HTR-8/SVneo (cell line): Measurements from ENCODE around the gene PSME2.

Experiments
- DNase-seq: peaks from one replicate; pipeline ENCODE4 v3.0.0; 2011; ENCODE audit warnings: low spot score, mixed read lengths; ENCODE audit not compliant: insufficient read length
- FAIRE-seq: peaks from 2 replicates; lab custom pipeline; 2011; peaks lifted over from hg19 to GRCh38; lab: Jason Lieb, UNC

Gene PSME2

DNA sequence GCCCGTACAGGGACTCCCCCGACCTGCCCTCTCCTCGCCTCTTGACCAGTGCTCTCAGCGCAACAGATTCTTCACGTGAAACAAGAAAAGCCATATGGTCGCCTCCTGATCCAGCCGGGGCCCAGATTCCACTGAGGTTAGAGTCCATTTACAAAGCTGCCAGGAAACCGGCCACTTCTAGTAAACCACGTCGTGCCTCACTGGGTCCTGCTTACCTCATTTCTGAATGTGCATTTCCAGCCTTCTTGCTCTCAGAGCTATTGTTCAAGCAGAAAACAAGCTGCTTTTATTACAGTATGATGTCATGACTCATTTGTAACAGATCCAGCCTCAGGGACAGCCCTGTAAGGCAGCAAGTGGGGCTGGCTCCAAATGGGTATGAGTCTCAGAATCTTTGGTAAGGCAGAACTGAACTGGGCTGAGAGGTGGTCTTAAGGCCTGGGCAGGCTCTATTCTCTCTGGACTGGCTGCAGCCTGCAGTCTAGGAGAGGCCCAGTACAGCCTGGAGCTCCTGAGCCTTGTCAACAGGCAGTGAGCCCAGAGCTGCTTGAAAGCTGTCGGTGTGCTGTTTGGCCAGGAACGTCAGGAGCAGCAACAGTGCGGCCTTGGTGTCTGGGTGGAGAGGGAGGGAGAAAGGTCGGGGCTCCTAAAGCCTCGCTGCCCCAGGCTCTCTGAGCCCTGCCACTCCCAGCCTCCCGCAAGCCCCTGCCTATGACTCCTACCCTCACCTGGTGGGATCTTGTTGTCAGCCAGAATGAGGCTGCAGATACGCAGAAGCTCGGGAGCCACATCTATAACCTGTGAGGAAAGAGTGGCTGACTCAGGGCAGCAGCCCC lies 33.8 kb upstream of the PSME2 start:
- FAIRE-seq (no peak), DNase-seq (no peak)

GRCh38 chr14:24179294-24179960 lies 33.0 kb upstream of the PSME2 start:
- no peak for DNase-seq
- no peak for FAIRE-seq

DNA sequence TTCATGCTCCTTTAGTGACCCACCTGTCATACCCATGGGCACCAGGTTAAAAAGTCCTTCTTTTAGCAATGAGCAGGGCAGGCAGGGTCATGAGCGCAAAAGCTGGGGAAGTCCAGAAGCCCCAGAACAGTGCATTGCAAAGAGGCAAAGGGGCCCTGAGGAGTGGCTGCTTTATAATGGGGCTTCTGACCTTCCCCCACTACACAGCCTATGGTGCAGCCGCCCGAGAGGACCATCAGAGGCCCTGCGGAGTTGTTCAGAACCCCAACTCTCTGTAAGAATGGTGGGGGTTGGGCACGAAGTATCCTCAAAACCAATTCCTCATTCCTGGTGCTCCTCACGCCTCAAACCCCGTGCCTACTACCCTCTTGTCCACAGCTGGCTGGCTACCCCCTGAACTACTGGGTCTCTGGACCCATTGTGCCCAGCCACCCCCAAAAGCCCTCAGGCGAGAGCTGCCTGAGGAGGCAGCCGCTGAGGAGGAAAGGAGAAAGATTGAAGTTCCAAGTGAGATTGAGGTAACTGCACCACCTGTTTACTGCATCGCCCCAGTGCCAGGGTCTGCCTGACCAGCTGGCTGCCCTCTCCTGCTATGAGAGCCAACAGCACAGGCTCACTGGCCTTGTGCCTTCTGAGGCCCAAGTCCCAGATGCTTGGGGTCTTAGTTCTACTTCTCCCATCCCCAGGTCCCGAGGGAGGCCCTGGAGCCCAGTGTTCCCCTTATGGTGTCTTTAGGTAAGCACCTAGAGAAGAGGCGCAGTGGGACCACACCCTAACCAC lies 32.2 kb upstream of the PSME2 start:
- FAIRE-seq, result no peak
- no peak for DNase-seq

DNA sequence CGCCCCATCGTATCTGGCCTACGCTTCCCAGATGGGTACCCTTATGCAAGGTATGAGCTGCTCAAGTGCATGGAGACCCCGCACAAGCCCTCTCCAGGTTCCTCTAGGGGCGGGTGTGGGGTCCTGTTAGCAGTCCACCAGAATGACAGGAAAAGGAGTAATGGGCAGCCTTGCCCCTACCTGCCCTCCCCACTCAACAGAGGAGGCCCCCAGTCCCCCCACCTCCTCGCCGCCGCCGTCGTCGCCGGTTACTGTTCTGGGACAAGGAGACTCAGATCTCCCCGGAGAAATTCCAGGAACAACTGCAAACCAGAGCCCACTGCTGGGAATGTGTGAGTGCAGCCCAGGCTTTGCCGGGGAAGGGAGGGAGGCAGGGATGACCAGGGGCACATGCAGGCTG lies 31.5 kb upstream of the PSME2 start:
- FAIRE-seq (no peak), DNase-seq (no peak)

DNA sequence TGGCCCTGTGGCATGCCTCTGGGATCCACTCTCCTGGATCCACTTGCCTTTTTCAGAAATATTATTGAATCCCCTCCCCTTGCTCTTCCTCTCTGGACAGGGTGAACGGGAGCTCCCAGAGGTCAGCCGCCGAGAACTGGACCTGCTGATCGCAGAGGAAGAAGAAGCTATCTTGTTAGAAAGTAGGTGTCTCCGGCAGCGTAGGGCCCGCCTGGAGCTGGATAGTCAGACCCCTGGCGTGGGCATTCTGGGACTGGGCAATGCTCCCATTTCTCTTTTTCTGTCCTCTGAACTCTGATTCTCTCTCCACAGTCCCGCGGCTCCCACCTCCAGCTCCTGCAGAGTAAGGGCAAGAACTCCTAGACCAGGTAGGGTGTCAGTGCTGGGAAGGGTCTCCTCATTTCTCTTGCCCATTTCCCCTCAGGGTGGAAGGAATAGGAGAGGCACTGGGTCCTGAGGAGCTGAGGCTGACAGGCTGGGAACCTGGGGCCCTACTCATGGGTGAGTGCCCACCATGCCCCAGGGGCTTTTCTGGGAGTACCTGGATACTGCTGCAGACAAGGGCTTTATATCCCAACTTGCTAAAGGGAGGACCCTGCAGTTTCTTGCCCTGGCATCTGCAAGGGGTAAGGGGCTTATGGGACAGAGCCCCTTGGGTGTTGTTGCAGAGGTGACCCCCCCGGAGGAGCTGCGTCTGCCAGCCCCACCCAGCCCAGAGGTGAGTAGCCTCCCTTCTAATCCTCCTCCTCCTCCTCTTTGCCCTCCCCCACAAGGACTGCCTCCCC lies 30.8 kb upstream of the PSME2 start:
- no peak for FAIRE-seq
- no peak for DNase-seq

GRCh38 chr14:24176599-24176998 lies 30.2 kb upstream of the PSME2 start:
- FAIRE-seq, result no peak

GRCh38 chr14:24172871-24173281 lies 26.5 kb upstream of the PSME2 start:
- FAIRE-seq, result no peak
- no peak for DNase-seq

More at GRCh38 chr14:24176599-24176998, 30.2 kb upstream of the PSME2 start:
- DNase-seq, result no peak

GRCh38 chr14:24172261-24172860 lies 26.0 kb upstream of the PSME2 start:
- FAIRE-seq (no peak), DNase-seq (no peak)

DNA sequence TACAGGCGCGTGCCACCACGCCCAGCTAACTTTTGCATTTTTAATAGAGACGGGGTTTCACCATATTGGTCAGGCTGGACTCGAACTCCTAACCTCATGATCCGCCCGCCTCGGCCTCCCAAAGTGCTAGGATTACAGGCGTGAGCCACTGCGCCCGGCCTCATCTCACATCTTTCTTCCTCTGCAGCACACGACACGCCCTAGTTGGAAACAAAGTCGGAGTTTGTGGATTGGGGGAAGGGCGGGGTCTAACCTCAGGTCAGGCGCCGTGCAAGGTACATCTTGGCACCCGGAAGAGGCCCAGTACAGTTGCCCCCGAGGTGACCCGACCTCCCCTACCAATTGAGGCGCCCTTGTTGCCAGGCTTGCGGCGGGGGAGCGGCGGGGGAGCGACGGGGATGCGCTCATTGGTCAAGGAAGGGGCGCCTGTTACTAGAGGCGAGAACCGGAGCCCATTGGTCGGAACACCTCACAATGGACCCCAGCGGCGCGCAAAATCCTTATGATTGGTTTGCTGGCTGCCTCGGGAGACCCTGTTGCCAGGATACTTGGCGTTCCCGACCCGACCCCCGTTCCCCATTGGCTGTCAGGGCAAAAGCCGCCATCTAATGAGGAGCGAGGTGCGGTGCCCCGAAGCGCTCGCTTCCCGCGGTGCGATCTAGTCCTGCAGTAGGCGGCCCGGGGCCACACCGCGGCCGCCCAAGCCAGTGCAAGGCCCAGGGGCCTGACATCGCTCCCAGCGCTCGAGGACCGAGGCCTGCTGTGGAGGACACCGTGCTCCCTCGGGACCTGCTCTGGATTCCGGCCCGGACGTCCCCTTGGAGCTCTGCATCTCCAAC lies 25.2 kb upstream of the PSME2 start, which contains the start of gene REC8:
REC8 (plus strand) TSS at position 659 of the 839 bp plus-strand sequence. CDS start 473 bp downstream, outside the sequence.
- no peak for DNase-seq
- FAIRE-seq, result no peak

DNA sequence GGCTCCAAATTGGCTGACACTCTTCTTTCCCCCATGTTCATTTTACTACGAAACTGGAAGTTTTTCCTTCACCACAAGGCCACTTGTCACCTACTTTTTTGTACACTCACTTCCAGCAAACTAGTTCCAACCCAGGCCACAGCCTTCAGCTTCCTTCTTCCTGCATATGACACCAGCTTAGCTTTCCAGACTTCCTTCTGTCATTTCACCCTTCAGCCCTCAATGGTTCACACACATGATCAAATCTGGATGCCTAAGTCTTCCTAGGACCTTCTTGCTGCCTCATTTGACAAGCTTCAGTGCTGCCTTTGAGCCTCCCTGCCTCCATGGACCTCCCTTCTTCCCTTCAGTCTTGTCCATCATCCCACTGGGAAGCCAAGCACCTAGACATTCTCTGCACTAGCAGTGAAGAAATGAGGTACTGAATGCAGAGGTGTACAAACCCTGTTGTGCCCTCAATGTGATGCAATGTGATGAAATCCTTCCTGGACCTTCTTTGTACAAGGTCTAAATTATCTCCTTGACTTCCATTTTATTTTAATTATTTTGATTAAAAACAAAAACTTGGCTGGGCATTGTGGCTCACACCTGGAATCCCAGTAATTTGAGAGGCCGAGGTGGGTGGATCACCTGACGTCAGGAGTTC lies 21.2 kb upstream of the PSME2 start:
- no peak for DNase-seq
- no peak for FAIRE-seq

- FAIRE-seq, result no peak
These were observed 19.4 kb upstream of the PSME2 start for GRCh38 chr14:24165785-24166184.

DNA sequence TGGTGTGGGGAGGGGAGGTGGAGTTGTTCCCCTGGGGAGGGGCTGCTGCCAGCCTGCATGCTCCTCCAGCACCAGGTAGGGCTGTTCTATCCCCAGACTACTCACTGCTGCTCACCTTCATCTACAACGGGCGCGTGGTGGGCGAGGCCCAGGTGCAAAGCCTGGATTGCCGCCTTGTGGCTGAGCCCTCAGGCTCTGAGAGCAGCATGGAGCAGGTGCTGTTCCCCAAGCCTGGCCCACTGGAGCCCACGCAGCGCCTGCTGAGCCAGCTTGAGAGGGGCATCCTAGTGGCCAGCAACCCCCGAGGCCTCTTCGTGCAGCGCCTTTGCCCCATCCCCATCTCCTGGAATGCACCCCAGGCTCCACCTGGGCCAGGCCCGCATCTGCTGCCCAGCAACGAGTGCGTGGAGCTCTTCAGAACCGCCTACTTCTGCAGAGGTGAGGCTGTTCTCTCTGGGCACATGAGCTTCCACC lies 18.1 kb upstream of the PSME2 start:
- FAIRE-seq, result no peak
- DNase-seq, result no peak

More at GRCh38 chr14:24165785-24166184, 19.4 kb upstream of the PSME2 start:
- DNase-seq, result no peak

GRCh38 chr14:24162093-24162492 lies 15.7 kb upstream of the PSME2 start:
- DNase-seq (no peak), FAIRE-seq (no peak)

GRCh38 chr14:24160850-24161804 lies 14.7 kb upstream of the PSME2 start, which contains the start of gene IRF9:
TSS of gene IRF9 (plus strand) at chr14:24161265. CDS start at chr14:24162145, 880 bp downstream.
- DNase-seq, result peak; percentile 89
- FAIRE-seq, result peak; percentile 31

- DNase-seq (no peak), FAIRE-seq (no peak)
These were observed 14.1 kb upstream of the PSME2 start for GRCh38 chr14:24160499-24160849.

- FAIRE-seq, result no peak
- no peak for DNase-seq
These were observed 13.5 kb upstream of the PSME2 start for GRCh38 chr14:24159777-24160498.
